ENCODE results near the gene SPIN2A.
"Not testable (repeated sequence)": the region's sequence is repeated elsewhere in the genome, so short reads cannot be mapped to it uniquely, and the experiment has no call there.

SPIN2A gene

GRCh38 chrX:57137073-57137472 lies at the start of gene SPIN2A:
SPIN2A (minus strand) TSS chrX:57137397; CDS start chrX:57136597, 800 bp downstream.
- in situ Hi-C loops (cut with MboI; ENCODE audit: low sequenced_read_pairs) = not testable (repeated sequence)

DNA sequence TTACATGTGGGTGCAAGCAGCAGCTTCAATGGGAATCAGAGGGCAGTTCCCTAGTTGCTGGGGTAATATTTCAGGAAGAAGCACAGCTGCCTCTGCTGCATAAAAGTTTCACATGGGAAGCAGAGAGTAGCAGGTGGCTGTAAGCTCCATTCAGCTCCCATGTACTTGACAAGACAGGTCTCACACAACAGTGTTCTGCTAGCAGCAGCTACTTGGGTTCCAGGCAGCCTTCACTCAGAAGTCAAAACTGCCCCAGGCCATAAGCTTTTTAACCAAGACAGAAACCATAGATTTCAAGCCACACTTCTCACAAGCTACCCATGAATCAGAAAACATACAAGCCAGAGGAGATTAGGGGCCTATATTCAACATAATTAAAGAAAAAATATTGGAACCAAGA lies 41.4 kb upstream of the SPIN2A start:
- in situ Hi-C loops (cut with MboI; ENCODE audit: low sequenced_read_pairs) = no loop called here

- in situ Hi-C loops (cut with MboI; ENCODE audit: low sequenced_read_pairs) = no loop called here
Measured at GRCh38 chrX:57177070-57177469, 39.9 kb upstream of the SPIN2A start.

GRCh38 chrX:57172544-57172943 lies 35.3 kb upstream of the SPIN2A start:
- in situ Hi-C loops (cut with MboI; ENCODE audit: low sequenced_read_pairs) = no loop called here

- in situ Hi-C loops (cut with MboI; ENCODE audit: low sequenced_read_pairs) = no loop called here
Measured at GRCh38 chrX:57156397-57157049, 19.3 kb upstream of the SPIN2A start.

- in situ Hi-C loops (cut with MboI; ENCODE audit: low sequenced_read_pairs) = no loop called here
Measured at GRCh38 chrX:57155171-57155570, 18.0 kb upstream of the SPIN2A start.

- in situ Hi-C loops (cut with MboI; ENCODE audit: low sequenced_read_pairs) = not testable (repeated sequence)
Measured at GRCh38 chrX:57152222-57152621, 15.0 kb upstream of the SPIN2A start.

GRCh38 chrX:57138674-57139073 lies 1.5 kb upstream of the SPIN2A start:
- in situ Hi-C loops (cut with MboI; ENCODE audit: low sequenced_read_pairs) = no loop called here

DNA sequence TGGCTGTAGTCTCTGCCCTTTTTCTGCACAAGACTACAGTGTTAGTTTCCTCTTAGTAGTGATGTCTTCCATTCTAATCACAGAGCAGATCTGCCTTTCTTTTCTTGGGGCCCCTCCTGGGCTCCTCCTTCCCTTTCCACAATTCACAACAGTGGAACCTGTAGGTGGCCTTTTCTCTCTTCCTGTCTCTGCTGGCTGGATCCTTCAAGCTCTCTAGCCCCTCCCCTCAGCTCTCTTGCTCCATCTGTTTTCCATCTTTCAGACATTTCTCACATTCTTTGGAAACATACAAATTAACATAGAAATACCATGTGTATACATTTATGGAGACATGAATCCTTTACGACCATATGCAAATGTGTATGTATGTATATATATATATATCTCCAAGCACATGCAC lies 304 bp upstream of the SPIN2A start:
- in situ Hi-C loops (cut with MboI; ENCODE audit: low sequenced_read_pairs) = no loop called here

GRCh38 chrX:57136589-57136988 lies 608 bp downstream of the SPIN2A start:
- in situ Hi-C loops (cut with MboI; ENCODE audit: low sequenced_read_pairs) = not testable (repeated sequence)

GRCh38 chrX:57135287-57135686 lies 1.9 kb downstream of the SPIN2A start:
- in situ Hi-C loops (cut with MboI; ENCODE audit: low sequenced_read_pairs) = no loop called here

DNA sequence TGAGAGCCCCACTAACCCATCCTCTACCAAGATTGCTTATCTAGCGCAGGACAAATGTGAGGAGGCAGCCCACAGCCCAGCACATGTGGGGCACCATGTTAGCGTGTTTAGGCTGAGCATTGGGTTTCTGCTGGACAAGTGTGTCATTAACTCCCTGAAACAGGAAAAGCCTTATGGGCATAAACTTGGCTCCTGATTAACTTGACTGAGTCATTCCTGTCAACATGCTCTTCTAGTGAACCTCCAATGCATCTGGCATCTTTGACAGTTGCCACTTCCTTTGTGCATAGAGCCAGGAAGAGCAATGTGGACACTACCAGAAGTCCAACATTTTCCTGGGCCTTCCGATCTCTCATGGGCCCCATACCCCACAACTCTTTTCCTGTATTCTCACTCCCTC lies 2.5 kb downstream of the SPIN2A start:
- in situ Hi-C loops (cut with MboI; ENCODE audit: low sequenced_read_pairs) = no loop called here

GRCh38 chrX:57133706-57134105 lies 3.5 kb downstream of the SPIN2A start:
- in situ Hi-C loops (cut with MboI; ENCODE audit: low sequenced_read_pairs) = no loop called here

- in situ Hi-C loops (cut with MboI; ENCODE audit: low sequenced_read_pairs) = not testable (repeated sequence)
Measured at GRCh38 chrX:57133284-57133683, 3.9 kb downstream of the SPIN2A start.

DNA sequence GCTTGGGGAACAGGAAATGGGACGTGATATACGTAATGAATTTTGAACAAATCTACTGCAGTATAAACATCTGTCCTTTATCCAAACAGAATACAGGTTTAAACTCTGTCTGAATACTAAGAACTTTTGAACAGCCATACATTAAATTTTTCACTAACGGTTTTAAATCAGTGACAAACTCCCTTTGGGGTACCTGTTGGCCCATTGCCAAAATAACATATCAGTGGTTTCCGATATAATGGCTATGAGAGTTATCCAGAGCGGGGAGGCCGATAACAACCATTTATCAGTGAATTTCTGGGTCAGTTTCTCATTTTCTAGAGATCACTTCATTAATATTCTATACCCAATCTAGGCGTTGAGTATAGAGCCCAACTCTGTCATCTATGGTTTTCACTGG lies 5.2 kb downstream of the SPIN2A start:
- in situ Hi-C loops (cut with MboI; ENCODE audit: low sequenced_read_pairs) = no loop called here

DNA sequence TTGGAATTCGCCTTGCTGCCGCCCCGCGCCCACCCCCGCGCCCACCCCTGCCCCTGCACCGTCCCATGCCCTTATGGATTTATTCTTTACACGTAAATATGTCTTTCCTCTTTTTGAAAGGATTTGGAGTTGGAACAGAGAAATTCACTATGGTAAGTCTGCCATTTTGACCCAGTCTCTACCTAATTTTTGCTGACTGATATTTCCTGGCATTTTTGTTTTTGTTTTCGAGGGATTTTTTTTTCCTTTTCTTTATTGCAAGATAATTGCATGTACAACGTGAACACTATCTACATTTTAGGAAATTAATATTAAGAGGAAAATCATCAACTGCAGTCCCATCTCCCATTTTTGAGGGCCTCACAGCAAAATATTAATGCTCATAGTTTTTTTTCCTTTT lies 15.4 kb downstream of the SPIN2A start:
- in situ Hi-C loops (cut with MboI; ENCODE audit: low sequenced_read_pairs) = no loop called here

DNA sequence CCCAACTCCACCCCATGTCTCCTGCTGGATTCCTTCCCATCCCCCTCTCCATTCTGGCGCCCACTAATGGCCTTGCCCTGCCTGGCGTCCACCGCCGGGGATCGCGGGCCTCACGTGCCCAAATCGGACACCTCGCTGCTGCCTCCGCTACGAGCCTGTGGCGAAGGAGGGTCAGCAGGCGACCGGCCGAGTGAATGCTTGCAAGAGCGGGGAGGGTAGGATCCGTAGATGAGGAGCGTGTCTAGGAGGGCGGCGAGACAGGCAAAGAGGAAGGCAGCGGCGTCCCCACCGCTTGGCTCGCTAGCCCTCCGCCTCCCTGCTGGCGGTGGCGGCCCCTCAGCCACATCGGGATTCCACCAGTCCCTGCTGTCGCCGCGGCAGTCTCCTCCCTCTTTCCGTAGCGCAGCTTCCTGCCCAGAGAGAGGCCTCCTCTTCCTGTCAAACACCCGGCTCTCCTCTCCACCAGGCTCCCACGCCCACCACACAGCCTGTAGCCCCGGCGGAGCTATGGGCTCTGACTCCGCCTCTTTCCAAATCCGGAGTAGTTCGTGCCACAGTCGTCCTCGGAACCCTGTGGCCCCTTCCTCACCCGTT lies 15.9 kb downstream of the SPIN2A start, which contains the start of gene SPIN2B:
TSS of gene SPIN2B (minus strand) at position 387 of the 594 bp plus-strand sequence.
- in situ Hi-C loops (cut with MboI; ENCODE audit: low sequenced_read_pairs) = no loop called here

DNA sequence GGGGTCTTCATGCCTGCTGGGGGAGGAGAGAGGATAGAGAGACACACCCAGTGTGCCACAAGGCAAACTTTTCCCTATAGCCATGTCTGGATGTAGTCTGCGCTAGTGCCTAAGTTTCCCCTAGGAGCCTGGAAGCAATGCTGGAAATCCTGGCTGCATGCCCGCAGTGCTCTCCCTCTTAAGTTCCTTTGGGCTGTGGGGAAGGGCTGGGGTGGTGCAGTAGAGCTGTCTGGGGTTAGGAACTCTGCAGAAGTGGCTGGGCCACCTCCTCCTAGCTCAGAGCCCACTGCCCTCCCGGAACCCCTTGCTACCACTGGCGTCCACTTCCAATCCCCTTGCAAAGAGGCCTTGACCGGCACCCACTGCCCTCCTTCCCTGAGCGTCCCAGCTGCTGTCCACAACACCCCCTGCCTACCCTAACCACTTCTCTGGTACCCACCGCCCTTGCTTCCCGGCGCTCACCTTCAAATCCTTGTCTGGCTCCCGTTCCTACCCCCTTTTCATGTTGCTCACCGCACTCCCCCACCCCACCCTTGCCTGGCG lies 16.5 kb downstream of the SPIN2A start:
- in situ Hi-C loops (cut with MboI; ENCODE audit: low sequenced_read_pairs) = not testable (repeated sequence)

DNA sequence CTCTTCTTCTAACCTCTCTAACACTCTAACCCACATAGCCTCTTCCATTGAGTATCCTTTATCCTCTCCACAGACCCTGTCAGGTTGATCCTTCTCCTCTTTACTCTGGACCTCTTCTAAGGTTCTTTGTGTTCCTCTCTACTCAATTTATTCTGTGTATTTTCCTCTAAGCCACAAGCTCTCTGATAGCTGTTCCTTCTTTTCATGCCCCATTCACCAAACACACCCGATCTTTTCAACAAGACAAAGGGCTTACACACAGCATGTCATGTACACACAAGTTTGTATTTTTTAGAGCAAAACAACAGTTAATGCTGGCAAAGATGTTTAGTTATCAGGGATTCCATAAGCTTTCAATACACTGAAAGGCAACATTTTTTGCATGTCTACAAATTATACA lies 17.8 kb downstream of the SPIN2A start:
- in situ Hi-C loops (cut with MboI; ENCODE audit: low sequenced_read_pairs) = no loop called here

- in situ Hi-C loops (cut with MboI; ENCODE audit: low sequenced_read_pairs) = not testable (repeated sequence)
Measured at GRCh38 chrX:57117566-57117965, 19.6 kb downstream of the SPIN2A start.

GRCh38 chrX:57104921-57105398 lies 32.2 kb downstream of the SPIN2A start:
- in situ Hi-C loops (cut with MboI; ENCODE audit: low sequenced_read_pairs) = no loop called here

- in situ Hi-C loops (cut with MboI; ENCODE audit: low sequenced_read_pairs) = no loop called here
Measured at GRCh38 chrX:57104406-57104805, 32.8 kb downstream of the SPIN2A start.

Data from HL-60/S4 treated with phorbol 12-myristate 13-acetate at 8.2 ng/mL for 4 days and 3 days (cell line).